ENCODE results near the gene CYBA. TPM values are rescaled to one million over a fixed set of nuclear protein-coding genes. Genes with fewer than 3 reads are reported as not detected.

CYBA gene
- total and polyA plus RNA-seq, 2 of the 4 experiments (the other 2 are of a cell fraction), result 65.6 to 169 TPM

DNA sequence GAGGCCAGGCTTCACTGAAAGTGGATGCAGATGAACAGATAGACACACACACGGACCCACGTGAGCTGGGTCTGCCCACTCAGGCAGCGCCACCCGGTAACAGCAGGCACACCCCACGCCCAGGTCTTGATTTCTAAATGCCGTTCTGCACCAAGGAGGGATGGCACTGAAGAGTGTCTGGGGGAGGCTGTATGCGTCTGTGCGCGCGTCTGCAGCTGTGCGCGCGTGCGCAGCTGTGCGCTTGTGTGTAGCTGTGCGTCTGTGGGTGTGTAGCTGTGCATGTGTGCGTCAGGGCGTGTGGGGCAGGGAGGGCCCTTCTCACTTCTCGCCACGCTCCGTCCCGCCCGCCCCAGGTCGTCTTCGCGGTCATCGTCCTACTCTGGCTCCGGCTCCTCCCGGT lies 28.0 kb downstream of the CYBA start:
- H2BK15ac ChIP-seq (ENCODE audit: low read depth, low read length), result no peak overlapping the region
- H2BK120ac ChIP-seq (ENCODE audit: low read depth, low read length), result no peak overlapping the region
- TF ChIP-seq MAFK (IDR thresholded peaks at IDR 0.05; ENCODE audit: low read depth, low read length) (no peak), CEBPB (IDR thresholded peaks at IDR 0.05; ENCODE audit: low read depth, low read length) (no peak), SMC3 (IDR thresholded peaks at IDR 0.05; ENCODE audit: low read depth, low read length) (no peak), MAZ (IDR thresholded peaks at IDR 0.05; ENCODE audit: borderline replicate concordance, low read depth, low read length) (no peak), RFX5 (IDR thresholded peaks at IDR 0.05; ENCODE audit: low read depth, low read length) (no peak), MXI1 (IDR thresholded peaks at IDR 0.05; ENCODE audit: borderline replicate concordance, low read depth, low read length) (no peak), RAD21 (IDR thresholded peaks at IDR 0.05; ENCODE audit: low read length) (no peak), FOS (IDR thresholded peaks at IDR 0.05; ENCODE audit: low read depth, low read length) (no peak), POLR2A (IDR thresholded peaks at IDR 0.05; ENCODE audit: low read depth, low read length) (no peak), BHLHE40 (IDR thresholded peaks at IDR 0.05; ENCODE audit: low read depth, low read length) (no peak), RCOR1 (IDR thresholded peaks at IDR 0.05; ENCODE audit: insufficient replicate concordance, low read length) (no peak), NFE2L2 (IDR thresholded peaks at IDR 0.05; ENCODE audit: low read depth, low read length) (no peak), CHD1 (IDR thresholded peaks at IDR 0.05; ENCODE audit: low read depth, low read length) (no peak)
- TF ChIP-seq, protein P1, sequence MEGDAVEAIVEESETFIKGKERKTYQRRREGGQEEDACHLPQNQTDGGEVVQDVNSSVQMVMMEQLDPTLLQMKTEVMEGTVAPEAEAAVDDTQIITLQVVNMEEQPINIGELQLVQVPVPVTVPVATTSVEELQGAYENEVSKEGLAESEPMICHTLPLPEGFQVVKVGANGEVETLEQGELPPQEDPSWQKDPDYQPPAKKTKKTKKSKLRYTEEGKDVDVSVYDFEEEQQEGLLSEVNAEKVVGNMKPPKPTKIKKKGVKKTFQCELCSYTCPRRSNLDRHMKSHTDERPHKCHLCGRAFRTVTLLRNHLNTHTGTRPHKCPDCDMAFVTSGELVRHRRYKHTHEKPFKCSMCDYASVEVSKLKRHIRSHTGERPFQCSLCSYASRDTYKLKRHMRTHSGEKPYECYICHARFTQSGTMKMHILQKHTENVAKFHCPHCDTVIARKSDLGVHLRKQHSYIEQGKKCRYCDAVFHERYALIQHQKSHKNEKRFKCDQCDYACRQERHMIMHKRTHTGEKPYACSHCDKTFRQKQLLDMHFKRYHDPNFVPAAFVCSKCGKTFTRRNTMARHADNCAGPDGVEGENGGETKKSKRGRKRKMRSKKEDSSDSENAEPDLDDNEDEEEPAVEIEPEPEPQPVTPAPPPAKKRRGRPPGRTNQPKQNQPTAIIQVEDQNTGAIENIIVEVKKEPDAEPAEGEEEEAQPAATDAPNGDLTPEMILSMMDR (conservative IDR thresholded peaks at IDR 0.05; ENCODE audit: low read depth, low read length), result no peak
- TF ChIP-seq, protein P2, sequence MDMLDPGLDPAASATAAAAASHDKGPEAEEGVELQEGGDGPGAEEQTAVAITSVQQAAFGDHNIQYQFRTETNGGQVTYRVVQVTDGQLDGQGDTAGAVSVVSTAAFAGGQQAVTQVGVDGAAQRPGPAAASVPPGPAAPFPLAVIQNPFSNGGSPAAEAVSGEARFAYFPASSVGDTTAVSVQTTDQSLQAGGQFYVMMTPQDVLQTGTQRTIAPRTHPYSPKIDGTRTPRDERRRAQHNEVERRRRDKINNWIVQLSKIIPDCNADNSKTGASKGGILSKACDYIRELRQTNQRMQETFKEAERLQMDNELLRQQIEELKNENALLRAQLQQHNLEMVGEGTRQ (IDR thresholded peaks at IDR 0.05; ENCODE audit: low read depth, low read length), result no peak
- TF ChIP-seq, protein P3, sequence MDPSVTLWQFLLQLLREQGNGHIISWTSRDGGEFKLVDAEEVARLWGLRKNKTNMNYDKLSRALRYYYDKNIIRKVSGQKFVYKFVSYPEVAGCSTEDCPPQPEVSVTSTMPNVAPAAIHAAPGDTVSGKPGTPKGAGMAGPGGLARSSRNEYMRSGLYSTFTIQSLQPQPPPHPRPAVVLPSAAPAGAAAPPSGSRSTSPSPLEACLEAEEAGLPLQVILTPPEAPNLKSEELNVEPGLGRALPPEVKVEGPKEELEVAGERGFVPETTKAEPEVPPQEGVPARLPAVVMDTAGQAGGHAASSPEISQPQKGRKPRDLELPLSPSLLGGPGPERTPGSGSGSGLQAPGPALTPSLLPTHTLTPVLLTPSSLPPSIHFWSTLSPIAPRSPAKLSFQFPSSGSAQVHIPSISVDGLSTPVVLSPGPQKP (IDR thresholded peaks at IDR 0.05; ENCODE audit: borderline replicate concordance, low read depth, low read length), result no peak
- no peak overlapping the region for H3K4ac ChIP-seq (ENCODE audit: low read depth, low read length)
- peaks cover 51% of the 10 kb centered on the region for H4K20me1 ChIP-seq (ENCODE audit: insufficient read depth, low read length)
- no peak overlapping the region for H4K5ac ChIP-seq (ENCODE audit: low read depth, low read length)
- H2AFZ ChIP-seq (replicated peaks; ENCODE audit: low read length, poor library complexity), result no peak overlapping the region
- peaks cover 21% of the 10 kb centered on the region for H3K4me1 ChIP-seq (ENCODE audit: control insufficient read depth, insufficient read depth, low read length)
- H3K14ac ChIP-seq (replicated peaks; ENCODE audit: low read depth, low read length), result no peak overlapping the region
- H3K79me1 ChIP-seq (ENCODE audit: low read depth in 1 of 2, low read length in 2 of 2), result peaks cover 8 to 48% of the 10 kb centered on the region in 2 experiments
- no peak overlapping the region for H3K18ac ChIP-seq (ENCODE audit: low read depth, low read length)
- dilution Hi-C loops (cut with HindIII; ENCODE audit: low sequenced_read_pairs, unreplicated experiment) (no loop called here), in situ Hi-C loops (cut with MboI; ENCODE audit: low sequenced_read_pairs) (no loop called here), intact Hi-C loops (cut with micrococcal nuclease) (no loop called here)
- no peak overlapping the region for H3K4me2 ChIP-seq (ENCODE audit: low read depth, low read length)
- no TSS peak for BruUV-seq (replicated peaks)
- peaks cover 54% of the 10 kb centered on the region for H3K36me3 ChIP-seq (ENCODE audit: control insufficient read depth, insufficient read depth, low read length)
- no peak overlapping the region for H3K9ac ChIP-seq (ENCODE audit: low read depth, low read length)
- H3K27me3 ChIP-seq (ENCODE audit: control insufficient read depth, insufficient read depth, low read length), result no peaks in the 10 kb centered on the region
- H3K56ac ChIP-seq (ENCODE audit: extremely low read depth, insufficient read depth, low read length), result no peak overlapping the region
- ATAC-seq (ENCODE audit: low read depth) (no peak), DNase-seq (no peak)
- H4K8ac ChIP-seq (ENCODE audit: low read depth in 2 of 2, low read length in 2 of 2), result no peak overlapping the region
- H4K91ac ChIP-seq (ENCODE audit: insufficient read depth, low read depth, low read length), result no peak overlapping the region
- no peaks in the 10 kb centered on the region for H3K9me3 ChIP-seq (ENCODE audit: control insufficient read depth, insufficient read depth, low read length)
- H2BK20ac ChIP-seq (ENCODE audit: low read depth, low read length), result no peak overlapping the region
- WGBS, 2 experiments (ENCODE audit: extremely low coverage in 2 of 2, insufficient read length in 1 of 2), result 91% methylated on average over 20 of the region's 29 CpGs; no CpG with 5 or more reads in 1 of the 2 experiments
- H3K9me1 ChIP-seq (ENCODE audit: insufficient read depth, low read length), result peaks cover 19% of the 10 kb centered on the region
- CTCF ChIA-PET, result no interaction called here
- no peak overlapping the region for H2BK5ac ChIP-seq (ENCODE audit: low read depth, low read length, poor library complexity, severe bottlenecking)
- H3K23ac ChIP-seq (ENCODE audit: low read depth, low read length), result no peak overlapping the region
- H2AK9ac ChIP-seq (replicated peaks; ENCODE audit: low read depth, low read length, poor library complexity), result no peak overlapping the region
- no peak overlapping the region for H3K4me3 ChIP-seq (ENCODE audit: insufficient read depth, low read depth, low read length)
- no peak overlapping the region for H3K27ac ChIP-seq (ENCODE audit: insufficient read depth, low read length)
- POLR2A ChIA-PET (ENCODE audit: unreplicated experiment), result no interaction called here
- H2AK5ac ChIP-seq (ENCODE audit: low read depth, low read length), result no peak overlapping the region

Measured in IMR-90 (cell line).